H9 (cell line): ENCODE results near the gene SLC9A9. TPM values are rescaled to one million over a fixed set of nuclear protein-coding genes. Genes with fewer than 3 reads are reported as not detected.

Experiments used
- DNase-seq: peaks from one replicate; pipeline ENCODE4 v3.0.0-alpha.2; 2017
- H2AFZ ChIP-seq: one replicate; pipeline ENCODE4 v1.6.1; 2013; ENCODE audit warnings: mild to moderate bottlenecking, low read length, control low read depth, moderate library complexity
- H2AK5ac ChIP-seq: 2 replicates; pipeline ENCODE4 v1.6.1; 2013; ENCODE audit warnings: low read length, control low read depth, mixed read lengths; ENCODE audit not compliant: insufficient read length
- H2BK120ac ChIP-seq: one replicate; pipeline ENCODE4 v1.6.1; 2013; ENCODE audit warnings: low read depth, mild to moderate bottlenecking, low read length, control low read depth, inconsistent platforms; ENCODE audit not compliant: poor library complexity, severe bottlenecking
- H2BK12ac ChIP-seq: 2 replicates; pipeline ENCODE4 v1.6.1; 2013; ENCODE audit warnings: low read length, control low read depth, mixed read lengths, low read depth; ENCODE audit not compliant: insufficient read length
- H2BK15ac ChIP-seq: 2 replicates; pipeline ENCODE4 v1.6.1; 2013; ENCODE audit warnings: low read depth, low read length, control low read depth
- H2BK20ac ChIP-seq: one replicate; pipeline ENCODE4 v1.6.1; 2013; ENCODE audit warnings: low read depth, mild to moderate bottlenecking, low read length, control low read depth, inconsistent platforms; ENCODE audit not compliant: poor library complexity, severe bottlenecking
- H2BK5ac ChIP-seq: 2 replicates; pipeline ENCODE4 v1.6.1; 2013; ENCODE audit warnings: low read length, control low read depth, mixed read lengths; ENCODE audit not compliant: insufficient read length
- H3K14ac ChIP-seq: 2 replicates; pipeline ENCODE4 v1.6.1; 2013; ENCODE audit warnings: low read length, control low read depth; ENCODE audit not compliant: insufficient read depth
- H3K18ac ChIP-seq: 2 replicates; pipeline ENCODE4 v1.6.1; 2013; ENCODE audit warnings: low read depth, mild to moderate bottlenecking, mixed read lengths, low read length, control low read depth; ENCODE audit not compliant: insufficient read length
- H3K23ac ChIP-seq: 2 replicates; pipeline ENCODE4 v1.6.1; 2013; ENCODE audit warnings: low read length, control low read depth, mixed read lengths, low read depth; ENCODE audit not compliant: insufficient read length
- H3K23me2 ChIP-seq: 2 replicates; pipeline ENCODE4 v1.6.1; 2013; ENCODE audit warnings: low read depth, mild to moderate bottlenecking, mixed read lengths, low read length, control low read depth; ENCODE audit not compliant: insufficient read length, poor library complexity, severe bottlenecking
- H3K27ac ChIP-seq: 2 replicates; pipeline ENCODE4 v1.5.1; 2013; ENCODE audit warnings: low read length, control low read depth, mixed read lengths, low read depth; ENCODE audit not compliant: insufficient read length
- H3K27me3 ChIP-seq: 2 replicates; pipeline ENCODE4 v1.6.1; 2013; ENCODE audit warnings: low read length, control low read depth, inconsistent platforms; ENCODE audit not compliant: insufficient read depth
- H3K4ac ChIP-seq: 2 replicates; pipeline ENCODE4 v1.6.1; 2013; ENCODE audit warnings: low read depth, mild to moderate bottlenecking, control low read depth, inconsistent platforms, low read length, moderate library complexity
- H3K4me1 ChIP-seq: 2 replicates; pipeline ENCODE4 v1.6.1; 2013; ENCODE audit warnings: low read length, control low read depth, inconsistent platforms; ENCODE audit not compliant: insufficient read depth
- H3K4me2 ChIP-seq: 2 replicates; pipeline ENCODE4 v1.6.1; 2013; ENCODE audit warnings: low read length, control low read depth, mixed read lengths; ENCODE audit not compliant: insufficient read length, insufficient read depth
- H3K56ac ChIP-seq: 2 replicates; pipeline ENCODE4 v1.6.1; 2013; ENCODE audit warnings: low read depth, mild to moderate bottlenecking, mixed read lengths, low read length, control low read depth; ENCODE audit not compliant: insufficient read length
- H3K79me1 ChIP-seq: 2 replicates; pipeline ENCODE4 v1.6.1; 2013; ENCODE audit warnings: low read depth, mild to moderate bottlenecking, moderate library complexity, low read length, control low read depth, inconsistent platforms; ENCODE audit not compliant: insufficient read depth, poor library complexity, severe bottlenecking
- H3K79me2 ChIP-seq: 2 replicates; pipeline ENCODE4 v1.6.1; 2013; ENCODE audit warnings: low read length, control low read depth, inconsistent platforms; ENCODE audit not compliant: insufficient read depth
- H3K9ac ChIP-seq: 2 replicates; pipeline ENCODE4 v1.6.1; 2013; ENCODE audit warnings: low read length, control low read depth, mixed read lengths; ENCODE audit not compliant: insufficient read length; ENCODE audit errors: extremely low read depth
- H3K9me3 ChIP-seq: one replicate; pipeline ENCODE4 v1.6.1; 2013; ENCODE audit warnings: low read depth, low read length, inconsistent platforms; ENCODE audit not compliant: control insufficient read depth
- H3T11ph ChIP-seq: one replicate; pipeline ENCODE4 v1.6.1; 2013; ENCODE audit warnings: mild to moderate bottlenecking, low read length, control low read depth, inconsistent platforms
- H4K20me1 ChIP-seq: one replicate; pipeline ENCODE4 v1.6.1; 2013; ENCODE audit not compliant: control insufficient read depth, insufficient read length, insufficient read depth
- H4K5ac ChIP-seq: 2 replicates; pipeline ENCODE4 v1.6.1; 2013; ENCODE audit warnings: low read depth, mild to moderate bottlenecking, mixed read lengths, low read length, control low read depth; ENCODE audit not compliant: insufficient read length
- H4K8ac ChIP-seq: replicated peaks from 2 replicates; pipeline ENCODE4 v1.6.1; 2013; ENCODE audit warnings: low read length, control low read depth, mixed read lengths, low read depth; ENCODE audit not compliant: insufficient read length
- H4K91ac ChIP-seq: 2 replicates; pipeline ENCODE4 v1.6.1; 2013; ENCODE audit warnings: low read depth, mild to moderate bottlenecking, moderate library complexity, mixed read lengths, low read length, control low read depth; ENCODE audit not compliant: insufficient read length
- H3K27ac Mint-ChIP-seq, 3 experiments: 2 replicates in 2 of 3; 3 replicates in 1 of 3; pipeline ENCODE4 v1.8.0; 2020 to 2021; ENCODE audit warnings: mixed read lengths in 3 of 3, mild to moderate bottlenecking in 1 of 3, moderate library complexity in 1 of 3
- H3K27me3 Mint-ChIP-seq: 2 replicates; pipeline ENCODE4 v1.8.0; 2021; ENCODE audit warnings: low read depth, mild to moderate bottlenecking, moderate library complexity, mixed read lengths
- H3K36me3 Mint-ChIP-seq, 3 experiments: 2 replicates in 2 of 3; 3 replicates in 1 of 3; pipeline ENCODE4 v1.8.0; 2020 to 2021; ENCODE audit warnings: low read depth in 3 of 3, mixed read lengths in 3 of 3; ENCODE audit not compliant: insufficient read depth in 1 of 3
- H3K4me1 Mint-ChIP-seq, 2 experiments: 2 replicates each; pipeline ENCODE4 v1.8.0; 2020; ENCODE audit warnings: mixed read lengths in 2 of 2
- H3K4me3 Mint-ChIP-seq, 2 experiments: 2 replicates in 1 of 2; 3 replicates in 1 of 2; pipeline ENCODE4 v1.8.0; 2020 to 2021; ENCODE audit warnings: mild to moderate bottlenecking in 2 of 2, mixed read lengths in 2 of 2, moderate library complexity in 1 of 2
- H3K9me3 Mint-ChIP-seq, 2 experiments: 2 replicates in 1 of 2; 3 replicates in 1 of 2; pipeline ENCODE4 v1.8.0; 2020; ENCODE audit warnings: mild to moderate bottlenecking in 2 of 2, mixed read lengths in 2 of 2, moderate library complexity in 1 of 2
- CTCF ChIP-seq: fragments of 200-600 bp; sonication (generic); conservative IDR thresholded peaks from 3 replicates; pipeline ENCODE4 v1.8.0; 2021; ENCODE audit warnings: antibody characterized with exemption, mild to moderate bottlenecking
- WGBS: extraction: QIAGEN DNeasy Blood & Tissue Kit; methylation state at CpG from one replicate; pipeline ENCODE4 v1.1.7; 2013; ENCODE audit warnings: missing lambda C conversion rate, low lambda C conversion rate, mixed read lengths; ENCODE audit not compliant: insufficient read length; ENCODE audit errors: extremely low coverage; 5-methylcytosine and 5-hydroxymethylcytosine counted together
- total RNA-seq: library from RNA; stranded (reverse); gene quantifications from 2 replicates; pipeline ENCODE4 v1.2.1, GENCODE V29; 2021

Gene SLC9A9
- total RNA-seq, 1 experiment from 2014 or later, result 0.35 TPM

GRCh38 chr3:143604402-143605185 lies 243.7 kb downstream of the SLC9A9 start:
- no peak for TF ChIP-seq CTCF
- no peak overlapping the region for H3K27ac ChIP-seq

More at GRCh38 chr3:143604402-143605185, 243.7 kb downstream of the SLC9A9 start:
- H3K18ac ChIP-seq, result no peak overlapping the region
- no peak overlapping the region for H3T11ph ChIP-seq
- no peaks in the 10 kb centered on the region for H3K79me1 ChIP-seq
- Mint-ChIP-seq H3K9me3 (no peaks in the 10 kb centered on the region), H3K4me3 (no peak overlapping the region), H3K36me3 (no peaks in the 10 kb centered on the region), H3K4me1 (peaks cover 16 to 17% of the 10 kb centered on the region in 2 experiments), H3K27ac (no peak overlapping the region), H3K27me3 (no peaks in the 10 kb centered on the region)
- no peak overlapping the region for H2BK120ac ChIP-seq
- no peak overlapping the region for H2BK5ac ChIP-seq
- H3K56ac ChIP-seq, result no peak overlapping the region
- no peak for DNase-seq
- no peaks in the 10 kb centered on the region for H3K9me3 ChIP-seq
- no peaks in the 10 kb centered on the region; the same call in 1 of the 2 replicates for H3K4me1 ChIP-seq
- no peak overlapping the region for H2BK20ac ChIP-seq
- H2BK12ac ChIP-seq, result no peak overlapping the region
- H2AK5ac ChIP-seq, result no peak overlapping the region
- WGBS, result no CpG with 5 or more reads among the region's 5 CpGs
- H4K5ac ChIP-seq, result no peak overlapping the region
- H3K27me3 ChIP-seq, result no peaks in the 10 kb centered on the region
- H4K20me1 ChIP-seq, result no peaks in the 10 kb centered on the region
- H3K4me2 ChIP-seq, result no peak overlapping the region
- H3K14ac ChIP-seq, result no peak overlapping the region
- no peaks in the 10 kb centered on the region; the same call in 1 of the 2 replicates for H3K79me2 ChIP-seq
- H3K4ac ChIP-seq, result no peak overlapping the region
- H3K9ac ChIP-seq, result no peak overlapping the region
- H2BK15ac ChIP-seq, result no peak overlapping the region
- H4K91ac ChIP-seq, result no peak overlapping the region
- H3K23me2 ChIP-seq, result no peaks in the 10 kb centered on the region
- no peak overlapping the region for H2AFZ ChIP-seq
- no peak overlapping the region for H4K8ac ChIP-seq
- H3K23ac ChIP-seq, result no peak overlapping the region
